Epithelial cell of esophagus (primary cell): Measurements from ENCODE around the gene TFCP2L1.

Experiments used
- DNase-seq: peaks from one replicate; pipeline ENCODE4 v3.0.0; 2010; ENCODE audit warnings: low read depth
- H3K4me3 ChIP-seq: 2 replicates; pipeline ENCODE4 v1.5.1; 2011; ENCODE audit warnings: mild to moderate bottlenecking, low read length, control low read depth
- CTCF ChIP-seq: IDR thresholded peaks from 2 replicates; pipeline ENCODE4 v1.5.1; 2011; ENCODE audit warnings: low read depth, mild to moderate bottlenecking, low read length, control low read depth, inconsistent platforms; ENCODE audit not compliant: insufficient read depth; ENCODE audit errors: missing control alignments

TFCP2L1 gene

GRCh38 chr2:121237980-121238665 is 46.9 kb downstream of the TFCP2L1 start:
- no peak for TF ChIP-seq CTCF
- no peak for DNase-seq
- no peak overlapping the region for H3K4me3 ChIP-seq

- TF ChIP-seq CTCF = no peak
- H3K4me3 ChIP-seq = no peak overlapping the region
- no peak for DNase-seq
Observed at GRCh38 chr2:121237336-121237979, 47.5 kb downstream of the TFCP2L1 start.

- TF ChIP-seq CTCF = no peak
- H3K4me3 ChIP-seq = no peak overlapping the region
- no peak for DNase-seq
Observed at GRCh38 chr2:121236650-121237180, 48.3 kb downstream of the TFCP2L1 start.

GRCh38 chr2:121236101-121236640 is 48.8 kb downstream of the TFCP2L1 start:
- no peak for DNase-seq
- H3K4me3 ChIP-seq = no peak overlapping the region
- TF ChIP-seq CTCF = no peak

GRCh38 chr2:121235542-121235941 is 49.5 kb downstream of the TFCP2L1 start:
- DNase-seq = no peak
- TF ChIP-seq CTCF = no peak
- no peak overlapping the region for H3K4me3 ChIP-seq

GRCh38 chr2:121234791-121235190 is 50.2 kb downstream of the TFCP2L1 start:
- H3K4me3 ChIP-seq = no peak overlapping the region
- no peak for DNase-seq
- TF ChIP-seq CTCF = no peak
